HCT116 (cell line): ENCODE results near the gene MOSPD3. TPM values are rescaled to one million over a fixed set of nuclear protein-coding genes. Genes with fewer than 3 reads are reported as not detected.

Experiments
- ATAC-seq: fragments of 200-7000 bp; cut with Tn5 transposase; 2 replicates; pipeline ENCODE4 v1.9.1; 2020; ENCODE audit warnings: mild to moderate bottlenecking, moderate library complexity
- BruUV-seq: library from RNA; stranded (reverse); fragments of 400-500 nt; replicated peaks from 2 replicates; lab custom pipeline; 2021; lab: Mats Ljungman, UMichigan
- CTCF ChIA-PET: fragments of 300-600 bp; sonication (Branson Sonifier 250); formaldehyde crosslinking; loops from one replicate; lab custom pipeline; 2021; ENCODE audit warnings: antibody characterized with exemption; lab: Charles Lee
- POLR2A ChIA-PET: fragments of 300-600, 350-600 bp; sonication (Branson Sonifier 250); formaldehyde crosslinking; loops from one replicate; lab custom pipeline; 2021; ENCODE audit warnings: antibody characterized with exemption; lab: Charles Lee
- RAD21 ChIA-PET, 2 experiments: fragments of 300-600 bp; sonication (Branson Sonifier 250); formaldehyde crosslinking; loops; one replicate each; lab custom pipeline; 2023; ENCODE audit warnings: low total read pairs in 2 of 2; ENCODE audit not compliant: uncharacterized antibody in 2 of 2, unreplicated experiment in 2 of 2, low non-redundant PET in 1 of 2; lab: Charles Lee
- DNase-seq: peaks from one replicate; pipeline ENCODE4 v3.0.0-alpha.2; 2010; ENCODE audit warnings: low read depth, low spot score
- H2AFZ ChIP-seq: fragments of 200-600 bp; shearing (Covaris generic), sonication (generic); 2 replicates; pipeline ENCODE4 v1.6.1; 2017; ENCODE audit warnings: low read depth, mixed run types, mixed read lengths, antibody characterized with exemption, low read length; ENCODE audit not compliant: poor library complexity, severe bottlenecking
- H3K27ac ChIP-seq: 2 replicates; pipeline ENCODE4 v1.5.1; 2012; ENCODE audit warnings: low read depth, low read length
- H3K27me3 ChIP-seq: fragments of 200-600 bp; sonication (generic); 2 replicates; pipeline ENCODE4 v1.6.1; 2016; ENCODE audit warnings: mixed run types, low read length, mixed read lengths; ENCODE audit not compliant: insufficient read depth
- H3K36me3 ChIP-seq, 2 experiments: fragments of 200-500 bp in 1 of 2; fragments of 200-600 bp in 1 of 2; sonication (Bioruptor generic) in 1 of 2; sonication (generic) in 1 of 2; 2 replicates each; pipeline versions ENCODE4 v1.5.1 to v1.6.1; 2014 to 2016; ENCODE audit warnings: low read length in 2 of 2, inconsistent platforms in 1 of 2, mixed read lengths in 1 of 2, mixed run types in 1 of 2; ENCODE audit not compliant: insufficient read depth in 2 of 2, control insufficient read depth in 1 of 2
- H3K4me1 ChIP-seq, 2 experiments: fragments of 200-600 bp in 1 of 2; sonication (generic) in 1 of 2; 2 replicates each; pipeline versions ENCODE4 v1.5.1 to v1.6.1; 2012 to 2017; ENCODE audit warnings: low read length in 2 of 2, inconsistent platforms in 1 of 2, mild to moderate bottlenecking in 1 of 2, mixed read lengths in 1 of 2, mixed run types in 1 of 2, moderate library complexity in 1 of 2; ENCODE audit not compliant: insufficient read depth in 2 of 2, control insufficient read depth in 1 of 2
- H3K4me2 ChIP-seq: fragments of 200-600 bp; sonication (generic); 2 replicates; pipeline ENCODE4 v1.6.1; 2017; ENCODE audit warnings: mixed run types, low read length, mixed read lengths
- H3K4me3 ChIP-seq, 2 experiments: fragments of 200-600 bp in 1 of 2; sonication (generic) in 1 of 2; replicated peaks in 1 of 2; 2 replicates each; pipeline ENCODE4 v1.5.1; 2011 to 2016; ENCODE audit warnings: low read length in 2 of 2, control low read depth in 1 of 2, low read depth in 1 of 2, mild to moderate bottlenecking in 1 of 2, mixed read lengths in 1 of 2, mixed run types in 1 of 2
- H3K79me2 ChIP-seq: fragments of 200-600 bp; sonication (generic); 2 replicates; pipeline ENCODE4 v1.6.1; 2017; ENCODE audit warnings: mild to moderate bottlenecking, mixed run types, low read length, moderate library complexity, mixed read lengths; ENCODE audit not compliant: insufficient read depth
- H3K9ac ChIP-seq: fragments of 200-600 bp; sonication (generic); 2 replicates; pipeline ENCODE4 v1.6.1; 2016; ENCODE audit warnings: low read length, mixed read lengths
- H3K9me2 ChIP-seq: fragments of 200-600 bp; sonication (generic), shearing (Covaris generic); 2 replicates; pipeline ENCODE4 v1.6.1; 2017; ENCODE audit warnings: mixed run types, mild to moderate bottlenecking, moderate library complexity; ENCODE audit not compliant: insufficient read depth
- H3K9me3 ChIP-seq, 2 experiments: fragments of 200-500 bp in 1 of 2; fragments of 200-600 bp in 1 of 2; sonication (Bioruptor generic) in 1 of 2; sonication (generic) in 1 of 2; 2 replicates each; pipeline ENCODE4 v1.6.1; 2014 to 2017; ENCODE audit warnings: low read length in 2 of 2, mixed read lengths in 2 of 2, inconsistent platforms in 1 of 2, low read depth in 1 of 2, mild to moderate bottlenecking in 1 of 2, mixed run types in 1 of 2, moderate library complexity in 1 of 2; ENCODE audit not compliant: control insufficient read depth in 1 of 2, insufficient read depth in 1 of 2
- H4K20me1 ChIP-seq: fragments of 200-600 bp; sonication (generic), shearing (Covaris generic); 2 replicates; pipeline ENCODE4 v1.6.1; 2017; ENCODE audit warnings: mixed run types, mild to moderate bottlenecking, moderate library complexity; ENCODE audit not compliant: insufficient read depth
- EGR1 ChIP-seq: IDR thresholded peaks from 2 replicates; pipeline ENCODE4 v1.6.1; 2012; ENCODE audit warnings: low read depth
- ELF1 ChIP-seq: IDR thresholded peaks from 2 replicates; pipeline ENCODE4 v1.6.1; 2012; ENCODE audit warnings: low read depth, borderline replicate concordance
- JUND ChIP-seq: IDR thresholded peaks from 2 replicates; pipeline ENCODE4 v1.6.1; 2012
- POLR2AphosphoS5 ChIP-seq: IDR thresholded peaks from 2 replicates; pipeline ENCODE4 v1.6.1; 2011; ENCODE audit warnings: mild to moderate bottlenecking, low read depth, low read length, moderate library complexity
- RAD21 ChIP-seq: IDR thresholded peaks from 2 replicates; pipeline ENCODE4 v1.6.1; 2012; ENCODE audit warnings: low read depth, mild to moderate bottlenecking
- SP1 ChIP-seq: IDR thresholded peaks from 2 replicates; pipeline ENCODE4 v1.6.1; 2012; ENCODE audit warnings: low read depth
- SRF ChIP-seq: IDR thresholded peaks from 2 replicates; pipeline ENCODE4 v1.6.1; 2012; ENCODE audit warnings: low read depth
- TCF7L2 ChIP-seq: IDR thresholded peaks from 2 replicates; pipeline ENCODE4 v1.7.0; 2011; ENCODE audit warnings: borderline replicate concordance, inconsistent platforms; ENCODE audit not compliant: insufficient read depth, insufficient read length; ENCODE audit errors: extremely low read depth
- YY1 ChIP-seq: IDR thresholded peaks from 2 replicates; pipeline ENCODE4 v1.6.1; 2011; ENCODE audit warnings: low read length, low read depth, moderate library complexity, mild to moderate bottlenecking; ENCODE audit not compliant: insufficient replicate concordance; ENCODE audit errors: extremely low read depth
- ZNF274 ChIP-seq: fragments of 200-500 bp; sonication (Bioruptor generic); IDR thresholded peaks from 2 replicates; pipeline ENCODE4 v1.6.1; 2014; ENCODE audit warnings: mild to moderate bottlenecking, low read depth, low read length, inconsistent platforms
- intact Hi-C: fragments of 100-400 bp; cut with micrococcal nuclease; formaldehyde crosslinking; loops from 2 replicates; pipeline ENCODE4 v1.10.0; 2022
- total RNA-seq: library from RNA; stranded (reverse); gene quantifications from one replicate; pipeline ENCODE4 v1.2.1, GENCODE V29; 2021; ENCODE audit not compliant: unreplicated experiment
- TF ChIP-seq, protein P1 (sequence below): IDR thresholded peaks from 2 replicates; pipeline ENCODE4 v1.6.1; 2012

MOSPD3 gene
- total RNA-seq, 1 experiment from 2014 or later, result 32.8 TPM

DNA sequence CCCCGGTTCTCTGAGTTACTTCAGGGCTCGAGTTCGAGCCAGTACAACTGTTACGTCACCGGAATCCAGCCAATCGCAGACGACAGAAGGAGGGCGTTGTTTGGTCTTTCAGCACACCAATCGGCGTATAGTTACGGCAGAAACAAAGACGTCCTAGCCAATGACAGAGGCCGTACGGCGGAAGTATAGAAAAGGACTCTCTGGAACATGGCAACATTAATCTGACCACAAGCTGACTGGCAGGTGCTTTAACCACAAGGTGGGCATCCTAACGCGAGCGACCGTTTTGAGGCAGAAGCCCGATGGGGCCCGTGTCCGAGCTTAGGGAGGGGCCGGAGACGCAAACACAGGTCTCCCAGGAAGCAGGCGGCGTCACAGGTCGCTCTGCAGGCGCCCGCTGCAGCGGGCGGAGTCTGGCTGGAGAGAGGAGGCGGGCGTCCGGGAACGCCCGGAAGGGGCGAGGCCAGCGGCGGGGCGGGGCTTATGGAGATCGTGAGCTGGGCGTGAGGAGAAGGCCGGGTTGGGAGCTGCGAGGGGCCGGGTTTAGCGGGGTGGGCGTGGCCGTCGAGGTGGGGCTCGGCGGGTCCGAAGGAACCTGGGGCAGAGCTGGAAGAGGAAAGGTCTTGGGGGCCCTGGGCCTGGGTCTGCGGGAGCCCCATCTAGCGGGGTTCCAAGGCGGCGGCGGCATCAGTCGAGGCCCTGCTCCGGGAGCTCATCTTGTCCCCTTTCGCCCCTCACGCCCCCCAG lies at the start of gene MOSPD3 (continued):
- no peak for TF ChIP-seq RAD21
- TF ChIP-seq YY1, result peak; percentile 65
- no peak for TF ChIP-seq SRF
- TF ChIP-seq, protein P1, sequence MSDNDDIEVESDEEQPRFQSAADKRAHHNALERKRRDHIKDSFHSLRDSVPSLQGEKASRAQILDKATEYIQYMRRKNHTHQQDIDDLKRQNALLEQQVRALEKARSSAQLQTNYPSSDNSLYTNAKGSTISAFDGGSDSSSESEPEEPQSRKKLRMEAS, result no peak
- no peak for TF ChIP-seq EGR1
- TF ChIP-seq TCF7L2, result peak; percentile 23

DNA sequence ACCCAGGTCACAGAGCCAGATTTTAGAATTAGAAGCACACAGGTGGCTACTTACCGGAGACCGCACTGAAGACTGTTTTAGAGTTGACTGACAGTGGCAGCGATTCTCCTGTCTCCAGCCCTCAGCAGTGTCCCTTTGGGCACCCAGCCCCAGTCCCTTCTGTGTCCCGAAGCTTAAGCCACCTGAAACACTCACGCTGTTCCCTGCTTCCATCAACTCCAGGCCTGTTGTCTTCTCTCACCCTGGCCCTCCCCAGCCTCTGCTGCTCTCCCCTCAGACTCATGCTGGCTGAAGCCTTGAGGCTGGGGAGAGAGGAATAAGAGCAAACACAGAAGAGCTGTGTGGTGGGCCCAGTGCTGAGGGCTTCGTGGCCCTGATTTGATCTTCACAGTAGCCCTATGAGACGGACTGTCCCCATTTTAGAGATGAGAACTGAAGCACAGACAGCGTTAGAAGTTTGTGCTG lies 49.2 kb upstream of the MOSPD3 start:
- no peaks in the 10 kb centered on the region for H3K36me3 ChIP-seq
- H3K4me3 ChIP-seq, result no peak overlapping the region
- no peak for ATAC-seq
- H3K9me2 ChIP-seq, result no peaks in the 10 kb centered on the region
- TF ChIP-seq, protein P1, result no peak
- no peak for TF ChIP-seq JUND
- no peak for TF ChIP-seq ZNF274
- no peak for TF ChIP-seq ELF1
- TF ChIP-seq POLR2AphosphoS5, result no peak
- TF ChIP-seq RAD21, result no peak
- no peak for TF ChIP-seq SP1
- no peak for TF ChIP-seq SRF
- ChIA-PET CTCF (interaction anchor here (1.6 to 2.6 kb wide), 2 partner anchors 23 to 94 kb away, joined by 6 to 11 read pairs; partner anchors contain the start of genes FBXO24 and LRCH4), RAD21 (no interaction called here), POLR2A (interaction anchor here (1.2 kb wide), 1 partner anchor 23 kb away, joined by 3 read pairs; the partner anchor contains the start of genes FBXO24 and LRCH4)
- no peak overlapping the region for H3K27ac ChIP-seq
- no peaks in the 10 kb centered on the region for H3K9me3 ChIP-seq
- no peak overlapping the region for H3K4me2 ChIP-seq
- intact Hi-C loops, result no loop called here
- peaks cover 0 to 12% of the 10 kb centered on the region in 2 experiments; a peak in 1 of 4 replicates for H3K4me1 ChIP-seq
- no peaks in the 10 kb centered on the region for H3K27me3 ChIP-seq
- no peaks in the 10 kb centered on the region for H4K20me1 ChIP-seq
- H3K9ac ChIP-seq, result no peak overlapping the region
- no peaks in the 10 kb centered on the region for H3K79me2 ChIP-seq
- no peak overlapping the region for H2AFZ ChIP-seq
- no TSS peak for BruUV-seq
- no peak for DNase-seq
